HEK293 (cell line): ENCODE results near the gene LRP3.

ENCODE experiments used
- CTCF ChIA-PET: fragments of 350-600 bp; formaldehyde crosslinking; extraction: SDS; loops from one replicate; lab custom pipeline; 2021; ENCODE audit warnings: antibody characterized with exemption; lab: Yijun Ruan, JAX
- POLR2A ChIA-PET: fragments of 300-600 bp; formaldehyde crosslinking; extraction: SDS; loops from one replicate; lab custom pipeline; 2020; ENCODE audit warnings: antibody characterized with exemption, inconsistent platforms; lab: Yijun Ruan, JAX
- H3K27ac ChIP-seq: fragments of 200-500 bp; sonication (Bioruptor generic); 2 replicates; pipeline ENCODE4 v1.5.1; 2014; ENCODE audit warnings: low read depth, low read length, control low read depth, inconsistent platforms; ENCODE audit errors: extremely low read depth
- H3K36me3 ChIP-seq, 2 experiments: fragments of 200-500 bp in 1 of 2; sonication (Bioruptor generic) in 1 of 2; 1 replicate in 1 of 2; 2 replicates in 1 of 2; pipeline ENCODE4 v1.5.1; 2014 to 2017; ENCODE audit warnings: inconsistent platforms in 2 of 2, low read length in 2 of 2; ENCODE audit not compliant: control insufficient read depth in 2 of 2, insufficient read depth in 1 of 2
- H3K4me1 ChIP-seq: fragments of 200-500 bp; sonication (Bioruptor generic); 2 replicates; pipeline ENCODE4 v1.5.1; 2014; ENCODE audit warnings: mild to moderate bottlenecking, low read length, inconsistent platforms; ENCODE audit not compliant: control insufficient read depth, insufficient read depth
- H3K4me3 ChIP-seq: 2 replicates; pipeline ENCODE4 v1.5.1; 2011; ENCODE audit warnings: low read depth, mild to moderate bottlenecking, control low read depth, low read length, moderate library complexity
- H3K9me3 ChIP-seq: fragments of 200-500 bp; sonication (Bioruptor generic); 2 replicates; pipeline ENCODE4 v1.5.1; 2014; ENCODE audit warnings: low read depth, low read length, inconsistent platforms; ENCODE audit not compliant: control insufficient read depth, insufficient read depth
- KLF1 ChIP-seq: fragments of 450-650 bp; formaldehyde crosslinking; IDR thresholded peaks from 2 replicates; pipeline ENCODE4 v1.5.1; 2016; ENCODE audit warnings: missing biosample characterization, missing genetic modification characterization
- KLF16 ChIP-seq: fragments of 450-650 bp; formaldehyde crosslinking; IDR thresholded peaks from 2 replicates; pipeline ENCODE4 v1.5.1; 2017; ENCODE audit warnings: missing biosample characterization, missing genetic modification characterization
- KLF7 ChIP-seq: fragments of 450-650 bp; formaldehyde crosslinking; IDR thresholded peaks from 2 replicates; pipeline ENCODE4 v1.5.1; 2016; ENCODE audit warnings: missing biosample characterization, missing genetic modification characterization, borderline replicate concordance
- SCRT1 ChIP-seq: fragments of 450-650 bp; formaldehyde crosslinking; IDR thresholded peaks from 2 replicates; pipeline ENCODE4 v1.5.1; 2016; ENCODE audit warnings: missing biosample characterization, missing genetic modification characterization, borderline replicate concordance
- SP7 ChIP-seq: fragments of 450-650 bp; formaldehyde crosslinking; IDR thresholded peaks from 2 replicates; pipeline ENCODE4 v1.5.1; 2016; ENCODE audit warnings: missing biosample characterization, missing genetic modification characterization
- TCF7L2 ChIP-seq: IDR thresholded peaks from 2 replicates; pipeline ENCODE4 v1.6.1; 2011; ENCODE audit warnings: low read depth, mild to moderate bottlenecking, inconsistent platforms, low read length, moderate library complexity, borderline replicate concordance
- ZBTB48 ChIP-seq: fragments of 450-650 bp; formaldehyde crosslinking; IDR thresholded peaks from 2 replicates; pipeline ENCODE4 v1.5.1; 2016; ENCODE audit warnings: missing biosample characterization, missing genetic modification characterization
- ZBTB7A ChIP-seq: fragments of 450-650 bp; formaldehyde crosslinking; IDR thresholded peaks from 2 replicates; pipeline ENCODE4 v1.5.1; 2016; ENCODE audit warnings: low read depth, missing biosample characterization, missing genetic modification characterization
- ZFHX2 ChIP-seq: fragments of 450-650 bp; formaldehyde crosslinking; conservative IDR thresholded peaks from 2 replicates; pipeline ENCODE4 v1.5.1; 2016; ENCODE audit warnings: missing biosample characterization, missing genetic modification characterization
- ZNF155 ChIP-seq: fragments of 450-650 bp; formaldehyde crosslinking; IDR thresholded peaks from 2 replicates; pipeline ENCODE4 v1.5.1; 2016; ENCODE audit warnings: missing biosample characterization, missing genetic modification characterization
- ZNF16 ChIP-seq: fragments of 450-650 bp; formaldehyde crosslinking; IDR thresholded peaks from 2 replicates; pipeline ENCODE4 v1.5.1; 2016; ENCODE audit warnings: low read depth, missing biosample characterization, missing genetic modification characterization
- ZNF19 ChIP-seq: fragments of 450-650 bp; formaldehyde crosslinking; IDR thresholded peaks from 2 replicates; pipeline ENCODE4; 2016; ENCODE audit warnings: missing biosample characterization, missing genetic modification characterization, low read depth
- ZNF202 ChIP-seq: fragments of 450-650 bp; formaldehyde crosslinking; IDR thresholded peaks from 2 replicates; pipeline ENCODE4 v1.5.1; 2016; ENCODE audit warnings: missing biosample characterization, missing genetic modification characterization, borderline replicate concordance
- ZNF23 ChIP-seq: fragments of 450-650 bp; formaldehyde crosslinking; IDR thresholded peaks from 2 replicates; pipeline ENCODE4 v1.5.1; 2016; ENCODE audit warnings: missing biosample characterization, missing genetic modification characterization, borderline replicate concordance
- ZNF239 ChIP-seq: fragments of 450-650 bp; formaldehyde crosslinking; IDR thresholded peaks from 2 replicates; pipeline ENCODE4 v1.5.1; 2016; ENCODE audit warnings: missing biosample characterization, missing genetic modification characterization
- ZNF248 ChIP-seq: fragments of 450-650 bp; formaldehyde crosslinking; IDR thresholded peaks from 2 replicates; pipeline ENCODE4 v1.5.1; 2017; ENCODE audit warnings: missing biosample characterization, missing genetic modification characterization
- ZNF280C ChIP-seq: fragments of 450-650 bp; formaldehyde crosslinking; IDR thresholded peaks from 2 replicates; pipeline ENCODE4 v1.5.1; 2016; ENCODE audit warnings: missing biosample characterization, missing genetic modification characterization
- ZNF37A ChIP-seq: fragments of 450-650 bp; IDR thresholded peaks from 2 replicates; pipeline ENCODE4 v1.5.1; 2018; ENCODE audit warnings: missing biosample characterization, missing genetic modification characterization
- ZNF391 ChIP-seq: fragments of 450-650 bp; formaldehyde crosslinking; IDR thresholded peaks from 2 replicates; pipeline ENCODE4 v1.5.1; 2016; ENCODE audit warnings: low read depth, missing biosample characterization, missing genetic modification characterization, borderline replicate concordance
- ZNF510 ChIP-seq: fragments of 450-650 bp; formaldehyde crosslinking; IDR thresholded peaks from 2 replicates; pipeline ENCODE4 v1.5.1; 2018; ENCODE audit warnings: mild to moderate bottlenecking, missing genetic modification characterization, missing biosample characterization; ENCODE audit not compliant: insufficient replicate concordance
- ZNF561 ChIP-seq: fragments of 450-650 bp; IDR thresholded peaks from 2 replicates; pipeline ENCODE4 v1.5.1; 2018; ENCODE audit warnings: missing biosample characterization, missing genetic modification characterization, borderline replicate concordance
- ZNF639 ChIP-seq: fragments of 450-650 bp; formaldehyde crosslinking; IDR thresholded peaks from 2 replicates; pipeline ENCODE4 v1.5.1; 2016; ENCODE audit warnings: missing biosample characterization, missing genetic modification characterization
- ZNF677 ChIP-seq: fragments of 450-650 bp; IDR thresholded peaks from 2 replicates; pipeline ENCODE4 v1.5.0; 2018; ENCODE audit warnings: missing biosample characterization, mild to moderate bottlenecking, missing genetic modification characterization, moderate library complexity
- ZNF701 ChIP-seq: fragments of 450-650 bp; formaldehyde crosslinking; IDR thresholded peaks from 2 replicates; pipeline ENCODE4 v1.5.1; 2016; ENCODE audit warnings: missing biosample characterization, missing genetic modification characterization
- ZNF704 ChIP-seq: fragments of 450-650 bp; formaldehyde crosslinking; IDR thresholded peaks from 2 replicates; pipeline ENCODE4 v1.5.1; 2016; ENCODE audit warnings: missing biosample characterization, missing genetic modification characterization
- ZNF76 ChIP-seq: fragments of 450-650 bp; formaldehyde crosslinking; IDR thresholded peaks from 2 replicates; pipeline ENCODE4; 2016; ENCODE audit warnings: low read depth, missing biosample characterization, missing genetic modification characterization, borderline replicate concordance
- ZNF792 ChIP-seq: fragments of 450-650 bp; formaldehyde crosslinking; IDR thresholded peaks from 2 replicates; pipeline ENCODE4 v1.5.1; 2016; ENCODE audit warnings: missing biosample characterization, missing genetic modification characterization
- ZNF843 ChIP-seq: fragments of 450-650 bp; formaldehyde crosslinking; IDR thresholded peaks from 2 replicates; pipeline ENCODE4 v1.5.1; 2016; ENCODE audit warnings: missing biosample characterization, missing genetic modification characterization

The LRP3 gene

GRCh38 chr19:33175886-33176669 lies 18.1 kb upstream of the LRP3 start (continued):
- TF ChIP-seq ZNF280C (tag by site-specific recombination) = no peak
- no peak for TF ChIP-seq KLF16 (tag by site-specific recombination)
- no peak for TF ChIP-seq ZNF19 (tag by site-specific recombination)
- peak; percentile 88 for TF ChIP-seq ZBTB48 (tag by site-specific recombination)
- no peak for TF ChIP-seq ZNF639 (tag by site-specific recombination)
- TF ChIP-seq ZNF792 = 0 out of 2 replicates have a peak, but pooled peaks have one; percentile 19
- 0 out of 2 replicates have a peak, but pooled peaks have one; percentile 18 for TF ChIP-seq ZNF23 (tag by site-specific recombination)
- TF ChIP-seq ZNF677 = peak; percentile 60; the same call in 1 of the 2 replicates
- TF ChIP-seq ZNF701 (tag by site-specific recombination) = 0 out of 2 replicates have a peak, but pooled peaks have one; percentile 24
- TF ChIP-seq ZBTB7A (tag by site-specific recombination) = 0 out of 2 replicates have a peak, but pooled peaks have one; percentile 57

GRCh38 chr19:33176670-33177416 lies 17.3 kb upstream of the LRP3 start:
- H3K27ac ChIP-seq = peak overlapping the region; percentile 88
- H3K4me3 ChIP-seq = peak overlapping the region; percentile 59
- ChIA-PET CTCF (interaction anchor here (0.6 to 13.1 kb wide), 22 partner anchors 9 to 1309 kb away, joined by 3 to 154 read pairs (median 5); partner anchors contain the start of gene LRP3), POLR2A (interaction anchor here (0.5 to 3.0 kb wide), 36 partner anchors 7 to 502 kb away, joined by 3 to 43 read pairs (median 4); partner anchors contain the start of genes ANKRD27, CEBPA, CEBPG and CEP89)
- H3K4me1 ChIP-seq = peaks cover 20% of the 10 kb centered on the region
- H3K36me3 ChIP-seq = peaks cover 0 to 5% of the 10 kb centered on the region in 2 experiments; a peak in 1 of 3 replicates
- H3K9me3 ChIP-seq = no peaks in the 10 kb centered on the region
- TF ChIP-seq ZNF391 (tag by site-specific recombination) = peak; percentile 90; the same call in 1 of the 2 replicates
- no peak for TF ChIP-seq ZFHX2 (tag by site-specific recombination)
- TF ChIP-seq ZNF16 (tag by site-specific recombination) = no peak
- no peak for TF ChIP-seq ZNF248 (tag by site-specific recombination)
- peak; percentile 97 for TF ChIP-seq ZNF561 (tag by site-specific recombination)
- no peak; the same call in 1 of the 2 replicates for TF ChIP-seq ZNF37A (tag by site-specific recombination)
- TF ChIP-seq ZNF510 (tag by site-specific recombination) = no peak
- peak; percentile 33; the same call in 1 of the 2 replicates for TF ChIP-seq KLF7 (tag by site-specific recombination)
- TF ChIP-seq ZNF239 = no peak; the same call in 1 of the 2 replicates
- no peak; the same call in 1 of the 2 replicates for TF ChIP-seq ZNF155 (tag by site-specific recombination)
- TF ChIP-seq ZNF639 (tag by site-specific recombination) = peak; percentile 95
- TF ChIP-seq ZNF704 (tag by site-specific recombination) = no peak
- TF ChIP-seq ZNF202 (tag by site-specific recombination) = no peak
- TF ChIP-seq SP7 (tag by site-specific recombination) = peak; percentile 95
- TF ChIP-seq ZNF843 (tag by site-specific recombination) = 0 out of 2 replicates have a peak, but pooled peaks have one; percentile 41
- no peak for TF ChIP-seq ZNF23 (tag by site-specific recombination)
- peak; percentile 86 for TF ChIP-seq ZBTB7A (tag by site-specific recombination)
- no peak for TF ChIP-seq TCF7L2
- peak; percentile 65; the same call in 1 of the 2 replicates for TF ChIP-seq ZNF76 (tag by site-specific recombination)
- peak; percentile 89 for TF ChIP-seq KLF1 (tag by site-specific recombination)
- TF ChIP-seq SCRT1 = peak; percentile 95
